HepG2 (cell line): ENCODE results near the gene FKBP8. TPM values are rescaled to one million over a fixed set of nuclear protein-coding genes. Genes with fewer than 3 reads are reported as not detected.

Experiments used
- ARID3A ChIP-seq: IDR thresholded peaks from 2 replicates; pipeline ENCODE4 v1.6.1; 2012; ENCODE audit warnings: low read depth, low read length, improper control_type of control experiment
- ARNT ChIP-seq: fragments of 450-650 bp; IDR thresholded peaks from 2 replicates; pipeline ENCODE4 v1.6.1; 2017
- CREM ChIP-seq, 2 experiments: sonication (generic) in 1 of 2; formaldehyde crosslinking in 1 of 2; IDR thresholded peaks; 2 replicates each; pipeline versions ENCODE4 v1.4.0 to v1.6.1; 2016 to 2020; ENCODE audit warnings: antibody characterized with exemption in 1 of 2, mild to moderate bottlenecking in 1 of 2, missing genetic modification reagents in 1 of 2
- DZIP1 ChIP-seq: sonication (generic); formaldehyde crosslinking; IDR thresholded peaks from 2 replicates; pipeline ENCODE4 v1.5.0; 2020; ENCODE audit warnings: mild to moderate bottlenecking, missing genetic modification reagents
- GATAD2A ChIP-seq: IDR thresholded peaks from 2 replicates; pipeline ENCODE4 v1.6.1; 2016
- MED13 ChIP-seq: sonication (generic); formaldehyde crosslinking; IDR thresholded peaks from 2 replicates; pipeline ENCODE4 v1.5.0; 2020; ENCODE audit warnings: missing genetic modification reagents
- MTF1 ChIP-seq: sonication (generic); formaldehyde crosslinking; IDR thresholded peaks from 2 replicates; pipeline ENCODE4 v1.5.0; 2020; ENCODE audit warnings: missing genetic modification reagents
- MZF1 ChIP-seq: sonication (generic); formaldehyde crosslinking; IDR thresholded peaks from 2 replicates; pipeline ENCODE4 v1.8.1; 2023; ENCODE audit warnings: mild to moderate bottlenecking, missing genetic modification reagents, borderline replicate concordance
- PATZ1 ChIP-seq: sonication (generic); formaldehyde crosslinking; IDR thresholded peaks from 2 replicates; pipeline ENCODE4 v1.4.0; 2020; ENCODE audit warnings: missing genetic modification reagents
- SP2 ChIP-seq: sonication (generic); formaldehyde crosslinking; IDR thresholded peaks from 2 replicates; pipeline ENCODE4 v1.5.1; 2020; ENCODE audit warnings: mild to moderate bottlenecking, missing genetic modification reagents
- STAT6 ChIP-seq: sonication (generic); formaldehyde crosslinking; IDR thresholded peaks from 2 replicates; pipeline ENCODE4 v1.4.0; 2020; ENCODE audit warnings: missing genetic modification reagents, mild to moderate bottlenecking, borderline replicate concordance
- TARDBP ChIP-seq: sonication (generic); formaldehyde crosslinking; IDR thresholded peaks from 2 replicates; pipeline ENCODE4 v1.8.0; 2022; ENCODE audit warnings: mild to moderate bottlenecking, missing genetic modification reagents
- ZBTB46 ChIP-seq: sonication (generic); formaldehyde crosslinking; IDR thresholded peaks from 2 replicates; pipeline ENCODE4 v1.4.0; 2020; ENCODE audit warnings: mild to moderate bottlenecking, missing genetic modification reagents, borderline replicate concordance
- ZNF24 ChIP-seq: fragments of 450-650 bp; IDR thresholded peaks from 2 replicates; pipeline ENCODE4 v1.6.1; 2017; ENCODE audit warnings: antibody characterized with exemption, mild to moderate bottlenecking
- ZNF329 ChIP-seq: sonication (generic); formaldehyde crosslinking; IDR thresholded peaks from 2 replicates; pipeline ENCODE4 v1.9.0; 2021; ENCODE audit warnings: low read depth, mild to moderate bottlenecking, missing genetic modification reagents
- ZNF558 ChIP-seq: sonication (generic); formaldehyde crosslinking; IDR thresholded peaks from 2 replicates; pipeline ENCODE4 v1.9.0; 2022; ENCODE audit warnings: mild to moderate bottlenecking, missing genetic modification reagents, borderline replicate concordance
- ZNF776 ChIP-seq: sonication (generic); formaldehyde crosslinking; IDR thresholded peaks from 2 replicates; pipeline ENCODE4 v1.4.0; 2020; ENCODE audit warnings: mild to moderate bottlenecking, missing genetic modification reagents
- polyA plus RNA-seq, 8 experiments: library from polyadenylated mRNA; depleted of rRNA in 3 of 8; stranded (reverse) in 7 of 8; unstranded in 1 of 8; fragments of >200 nt; fragmentation: Illumina TruSeq in 4 of 8; extraction: Trizol in 4 of 8; gene quantifications; 2 replicates each; pipeline versions ENCODE4 v1.2.1 to v1.2.3, GENCODE V29; 2011 to 2016; ENCODE audit warnings: low read depth in 4 of 8, missing spikeins in 1 of 8, mixed read lengths in 1 of 8; ENCODE audit not compliant: insufficient read depth in 1 of 8
- total RNA-seq, 5 experiments: library from RNA; depleted of rRNA; stranded (reverse); fragments of >200 nt; fragmentation: Illumina TruSeq; extraction: Trizol; gene quantifications; 2 replicates each; pipeline ENCODE4 v1.2.3, GENCODE V29; 2016; ENCODE audit warnings: low read depth in 1 of 5

FKBP8 gene
- total and polyA plus RNA-seq, 2 of the 13 experiments (the other 11 are each of a cell fraction or from before 2014, with no cell fraction given): 81.7 to 93.9 TPM

- TF ChIP-seq MED13 (CRISPR knock-in tag): peak; percentile 82; the same call in 1 of the 2 replicates
- TF ChIP-seq DZIP1 (CRISPR knock-in tag): peak; percentile 91; the same call in 1 of the 2 replicates
- TF ChIP-seq ZNF24: no peak
- no peak for TF ChIP-seq GATAD2A (CRISPR knock-in tag)
- peak; percentile 47; the same call in 1 of the 2 replicates for TF ChIP-seq ZBTB46 (CRISPR knock-in tag)
- peak; percentile 84 for TF ChIP-seq ZNF329
- peak; percentile 92; the same call in 1 of the 2 replicates for TF ChIP-seq ZNF558 (CRISPR knock-in tag)
- TF ChIP-seq ARNT: no peak
- TF ChIP-seq MTF1 (CRISPR knock-in tag): peak; percentile 58; the same call in 1 of the 2 replicates
- TF ChIP-seq MZF1 (CRISPR knock-in tag): no peak
- TF ChIP-seq PATZ1 (CRISPR knock-in tag): no peak
- peak; percentile 77 for TF ChIP-seq ZNF776 (CRISPR knock-in tag)
- TF ChIP-seq ARID3A: no peak
- no peak for TF ChIP-seq CREM (IDR thresholded peaks at IDR 0.05)
- no peak for TF ChIP-seq CREM (CRISPR knock-in tag; IDR thresholded peaks at IDR 0.05)
- peak; percentile 21 for TF ChIP-seq TARDBP
- peak; percentile 50; the same call in 1 of the 2 replicates for TF ChIP-seq SP2 (CRISPR knock-in tag)
- no peak for TF ChIP-seq STAT6 (CRISPR knock-in tag)
These were observed 46.3 kb upstream of the FKBP8 start (continued) for GRCh38 chr19:18589380-18590272.
